Activated CD4-positive, alpha-beta T cell treated with anti-CD3 and anti-CD28 coated beads, Interleukin-2, Interleukin-4, amounts not matched to agents 100 ng/mL and 50 ng/mL, durations not matched to agents 16 hours and 8 hours (primary cell): ENCODE measurements around the gene PEX26.
"Not testable (repeated sequence)": the region's sequence is repeated elsewhere in the genome, so short reads cannot be mapped to it uniquely, and the experiment has no call there.

Experiments used
- DNase-seq: peaks from one replicate; pipeline ENCODE4 v3.0.0-alpha.2; 2020; ENCODE audit warnings: low spot score

The PEX26 gene

DNA sequence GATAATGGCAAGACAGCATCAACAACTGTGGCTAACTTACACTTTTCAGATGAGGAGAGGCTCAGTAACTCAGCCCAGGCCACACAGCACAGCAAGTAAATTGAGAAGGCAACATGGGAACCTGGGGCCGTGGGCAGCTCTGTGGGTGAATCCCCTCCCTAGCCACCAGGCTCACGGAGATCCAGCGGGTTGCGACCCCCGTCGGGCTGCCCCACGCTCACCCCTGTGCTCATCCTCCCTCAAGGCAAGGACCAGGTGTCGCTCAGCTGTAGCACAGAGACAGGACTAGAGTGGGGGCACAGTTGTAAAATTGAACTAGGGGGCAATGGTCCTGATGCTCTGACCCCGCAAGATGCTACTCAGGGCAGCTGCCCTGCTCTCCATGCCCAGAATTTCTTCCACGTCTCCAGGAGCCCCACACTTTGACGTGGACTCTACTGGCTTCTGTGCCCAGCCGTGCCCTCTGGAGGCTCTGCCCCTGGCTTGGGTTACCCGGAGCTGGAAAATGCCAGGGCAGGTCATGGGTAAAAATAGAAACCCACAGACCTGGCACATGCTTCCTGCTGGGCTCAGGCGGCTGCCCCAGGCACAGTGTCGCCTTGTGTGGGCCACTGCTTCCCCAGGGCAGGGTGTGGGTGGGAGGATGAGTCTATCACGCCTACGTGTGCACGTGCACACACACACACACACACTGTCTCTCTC is 41.8 kb downstream of the PEX26 start:
- no peak for DNase-seq

- no peak for DNase-seq
Observed at GRCh38 chr22:18120857-18121256, 43.1 kb downstream of the PEX26 start.

GRCh38 chr22:18121506-18121905 is 43.7 kb downstream of the PEX26 start:
- no peak for DNase-seq

- DNase-seq, result no peak
Observed at GRCh38 chr22:18121954-18122554, 44.3 kb downstream of the PEX26 start.

GRCh38 chr22:18123476-18124025 is 45.8 kb downstream of the PEX26 start:
- not testable (repeated sequence) for DNase-seq

DNA sequence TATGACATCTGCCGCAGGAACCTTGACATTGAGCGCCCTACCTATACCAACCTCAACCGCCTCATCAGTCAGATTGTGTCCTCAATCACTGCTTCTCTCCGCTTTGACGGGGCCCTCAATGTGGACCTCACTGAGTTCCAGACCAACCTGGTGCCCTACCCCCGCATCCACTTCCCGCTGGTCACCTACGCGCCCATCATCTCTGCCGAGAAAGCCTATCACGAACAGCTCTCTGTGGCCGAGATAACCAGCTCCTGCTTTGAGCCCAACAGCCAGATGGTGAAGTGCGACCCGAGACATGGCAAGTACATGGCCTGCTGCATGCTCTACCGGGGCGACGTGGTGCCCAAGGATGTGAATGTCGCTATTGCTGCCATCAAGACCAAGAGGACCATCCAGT is 48.8 kb downstream of the PEX26 start:
- DNase-seq, result no peak

DNA sequence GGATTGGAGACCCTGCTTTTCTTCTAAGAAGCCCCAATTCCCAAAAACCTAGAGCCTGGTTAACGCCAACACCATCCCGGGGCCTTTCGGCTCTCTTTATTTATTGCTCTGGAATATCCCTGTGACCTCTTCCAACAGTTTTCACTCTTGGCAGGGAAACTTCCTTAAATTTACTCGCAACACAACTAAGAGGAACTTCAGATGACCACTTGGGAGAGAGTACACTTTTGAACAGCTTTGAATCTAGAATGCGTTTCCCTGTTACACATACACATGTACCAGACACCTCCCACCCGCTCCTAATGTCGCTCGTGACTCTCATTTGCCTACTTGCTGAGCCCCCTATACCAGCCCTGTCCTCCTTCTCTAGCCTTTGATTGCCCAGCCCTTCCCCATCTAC is 52.2 kb downstream of the PEX26 start:
- DNase-seq, result no peak

GRCh38 chr22:18130699-18131429 is 53.1 kb downstream of the PEX26 start:
- DNase-seq, result no peak

DNA sequence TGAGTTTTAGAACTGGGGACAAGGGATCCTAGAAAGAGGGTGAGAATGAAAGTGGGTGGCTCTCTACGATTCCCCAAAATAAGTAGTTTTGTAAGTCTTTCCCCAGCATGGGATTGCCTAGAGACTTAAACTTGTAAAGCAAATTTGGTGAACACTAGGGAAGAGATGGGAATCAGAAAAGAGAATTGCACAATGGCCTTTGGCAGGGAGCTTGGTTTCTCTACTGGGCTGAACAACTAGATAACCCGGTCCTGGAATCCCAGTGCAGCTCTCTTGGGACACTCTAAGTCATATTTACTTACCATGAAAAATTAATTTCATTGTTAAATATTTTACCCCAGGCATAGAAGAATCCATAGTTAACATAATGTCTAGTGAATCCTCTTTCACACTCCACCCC is 55.7 kb downstream of the PEX26 start:
- no peak for DNase-seq

DNA sequence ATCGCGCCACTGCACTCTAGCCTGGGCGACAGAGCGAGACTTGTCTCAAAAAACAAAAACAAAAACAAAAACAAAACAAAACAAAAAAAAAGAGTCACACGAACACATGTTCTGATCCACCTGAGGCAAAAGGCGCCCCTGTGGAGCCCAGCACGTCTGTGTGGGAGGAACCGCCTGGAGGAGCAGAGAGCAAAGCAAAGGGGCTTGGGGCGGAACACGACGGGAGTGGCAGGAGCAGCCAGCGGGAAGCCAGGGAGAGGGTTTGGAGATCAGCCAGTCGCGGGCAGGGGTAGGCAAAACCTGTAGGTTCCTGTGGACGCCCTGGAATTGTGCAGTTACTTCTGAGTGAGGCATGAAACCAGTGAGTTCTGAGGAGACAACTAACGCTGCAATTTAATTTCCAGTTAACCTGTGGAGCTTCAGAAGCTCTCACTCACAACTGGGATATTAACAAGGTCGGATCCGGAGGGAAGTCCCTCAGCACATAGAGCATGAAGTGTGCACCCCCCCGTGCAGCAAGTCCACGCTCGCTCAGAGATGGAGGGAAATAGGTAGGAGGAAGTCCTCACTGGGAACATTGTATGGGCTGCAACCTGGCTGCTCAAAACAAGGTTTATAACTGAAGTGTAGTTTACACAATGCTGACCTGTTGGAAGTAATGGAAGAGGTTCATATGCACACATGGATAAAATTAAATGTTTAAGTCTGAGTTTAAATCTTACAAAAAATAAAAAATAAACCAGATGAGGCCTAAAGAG is 59.0 kb downstream of the PEX26 start:
- no peak for DNase-seq

DNA sequence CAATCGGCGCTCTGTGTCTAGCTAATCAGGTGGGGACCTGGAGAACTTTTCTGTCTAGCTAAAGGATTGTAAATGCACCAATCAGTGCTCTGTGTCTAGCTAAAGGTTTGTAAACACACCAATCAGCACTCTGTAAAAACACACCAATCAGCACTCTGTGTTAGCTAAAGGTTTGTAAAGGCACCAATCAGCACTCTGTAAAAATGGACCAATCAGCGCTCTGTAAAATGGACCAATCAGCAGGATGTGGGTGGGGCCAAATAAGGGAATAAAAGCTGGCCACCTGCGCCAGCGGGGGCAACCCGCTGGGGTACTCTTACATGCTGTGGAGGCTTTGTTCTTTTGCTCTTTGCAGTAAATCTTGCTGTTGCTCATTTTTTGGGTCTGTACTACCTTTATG is 63.2 kb downstream of the PEX26 start:
- DNase-seq, result not testable (repeated sequence)

GRCh38 chr22:18144105-18144504 is 66.3 kb downstream of the PEX26 start:
- no peak for DNase-seq

DNA sequence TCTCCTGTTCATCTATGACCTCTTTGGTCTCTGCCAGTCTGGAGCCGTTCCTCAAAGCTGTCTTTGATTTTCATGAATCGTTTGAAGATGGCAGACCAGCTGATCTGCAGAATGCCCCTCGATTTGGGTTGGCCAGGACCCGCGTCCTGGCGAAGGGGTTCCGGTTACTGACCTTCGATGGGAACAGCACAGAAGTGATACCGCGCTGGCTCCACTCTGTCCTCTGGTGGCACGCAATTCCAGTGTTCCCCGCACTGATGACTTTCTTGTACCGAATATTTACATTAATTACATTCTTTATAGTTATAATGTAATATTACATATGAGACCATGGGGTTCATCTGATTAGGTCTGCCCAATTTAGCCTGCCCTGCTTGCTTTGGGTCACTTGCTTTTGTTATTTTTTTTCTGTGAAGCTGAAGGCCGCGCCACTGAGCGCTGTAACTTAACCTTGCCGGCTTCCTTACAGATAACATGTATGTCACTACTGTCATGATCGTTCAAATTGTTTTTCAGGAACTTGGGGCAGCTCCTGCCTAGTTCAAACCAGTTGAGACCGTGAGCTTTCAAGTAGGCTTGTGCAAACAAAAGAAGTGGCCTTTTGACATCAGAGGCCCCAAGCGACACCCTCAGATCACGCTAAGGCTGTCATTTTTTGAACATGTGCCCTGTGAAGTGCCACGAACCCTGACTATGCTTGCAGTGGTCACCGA is 68.0 kb downstream of the PEX26 start:
- no peak for DNase-seq

- no peak for DNase-seq
Observed at GRCh38 chr22:18146389-18146753, 68.6 kb downstream of the PEX26 start.

GRCh38 chr22:18147791-18148190 is 70.0 kb downstream of the PEX26 start:
- DNase-seq, result no peak

- no peak for DNase-seq
Observed at GRCh38 chr22:18148293-18148965, 70.6 kb downstream of the PEX26 start.

- no peak for DNase-seq
Observed at GRCh38 chr22:18152519-18152918, 74.7 kb downstream of the PEX26 start.

DNA sequence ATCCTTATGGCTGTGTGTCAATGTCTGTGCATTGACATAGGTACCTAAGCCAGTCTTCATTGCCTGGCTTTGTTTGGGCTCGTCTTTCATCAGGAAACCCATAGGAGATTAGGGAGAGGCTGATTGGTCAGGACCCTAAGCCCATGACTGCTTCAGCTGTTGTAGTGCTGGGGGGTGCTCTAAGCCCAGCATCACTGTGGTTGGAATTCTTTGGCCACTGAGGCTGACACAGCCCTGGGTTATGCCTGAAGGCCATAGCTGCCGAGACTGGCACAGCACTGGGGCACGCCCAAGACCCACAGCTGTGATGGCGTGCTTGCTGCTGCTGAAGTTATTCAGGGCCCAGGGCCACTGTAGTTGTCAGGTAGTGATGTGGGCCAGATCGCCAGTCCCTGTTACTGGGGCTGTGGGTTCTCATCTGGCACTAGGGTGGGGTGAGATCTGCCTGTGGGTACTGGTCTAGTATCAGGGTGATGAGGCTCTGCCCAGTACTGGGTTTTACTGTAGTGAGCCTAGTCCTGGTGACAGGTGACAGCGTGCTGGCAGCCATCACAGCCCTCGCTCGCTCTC is 77.1 kb downstream of the PEX26 start:
- DNase-seq, result no peak
